CD4-positive, alpha-beta T cell treated with Interleukin-17A for 4 hours (primary cell): ENCODE measurements around the gene ZFPM1.

Experiments
- DNase-seq: peaks from one replicate; pipeline ENCODE4 v3.0.0-alpha.2; 2020; ENCODE audit warnings: mixed read lengths

The ZFPM1 gene

GRCh38 chr16:88435437-88436355, 17.4 kb upstream of the ZFPM1 start:
- no peak for DNase-seq

DNA sequence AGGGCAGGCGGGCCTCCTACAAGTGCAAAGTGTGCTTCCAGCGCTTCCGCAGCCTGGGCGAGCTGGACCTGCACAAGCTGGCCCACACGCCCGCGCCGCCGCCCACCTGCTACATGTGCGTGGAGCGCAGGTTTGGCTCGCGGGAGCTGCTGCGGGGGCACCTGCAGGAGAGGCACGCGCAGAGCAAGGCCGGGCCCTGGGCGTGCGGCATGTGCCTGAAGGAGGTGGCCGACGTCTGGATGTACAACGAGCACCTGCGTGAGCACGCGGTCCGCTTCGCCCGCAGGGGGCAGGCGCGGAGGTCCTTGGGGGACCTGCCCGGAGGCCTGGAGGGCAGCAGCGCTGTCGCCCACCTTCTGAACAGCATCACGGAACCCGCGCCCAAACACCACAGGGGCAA, 16.3 kb upstream of the ZFPM1 start:
- DNase-seq: no peak

DNA sequence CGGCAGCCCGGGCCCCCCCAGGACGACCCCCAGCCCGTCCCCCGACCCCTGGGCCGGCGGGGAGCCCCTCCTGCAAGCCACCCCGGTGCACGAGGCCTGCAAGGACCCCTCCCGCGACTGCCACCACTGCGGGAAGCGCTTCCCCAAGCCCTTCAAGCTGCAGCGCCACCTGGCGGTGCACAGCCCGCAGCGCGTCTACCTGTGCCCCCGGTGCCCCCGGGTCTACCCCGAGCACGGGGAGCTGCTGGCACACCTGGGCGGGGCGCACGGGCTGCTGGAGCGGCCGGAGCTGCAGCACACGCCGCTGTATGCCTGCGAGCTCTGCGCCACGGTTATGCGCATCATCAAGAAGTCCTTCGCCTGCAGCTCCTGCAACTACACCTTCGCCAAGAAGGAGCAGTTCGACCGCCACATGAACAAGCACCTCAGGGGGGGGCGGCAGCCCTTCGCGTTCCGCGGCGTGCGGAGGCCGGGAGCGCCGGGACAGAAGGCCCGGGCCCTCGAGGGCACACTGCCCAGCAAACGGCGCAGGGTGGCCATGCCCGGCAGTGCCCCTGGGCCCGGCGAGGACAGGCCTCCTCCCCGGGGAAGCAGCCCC, 15.6 kb upstream of the ZFPM1 start:
- DNase-seq: peak; percentile 76

DNA sequence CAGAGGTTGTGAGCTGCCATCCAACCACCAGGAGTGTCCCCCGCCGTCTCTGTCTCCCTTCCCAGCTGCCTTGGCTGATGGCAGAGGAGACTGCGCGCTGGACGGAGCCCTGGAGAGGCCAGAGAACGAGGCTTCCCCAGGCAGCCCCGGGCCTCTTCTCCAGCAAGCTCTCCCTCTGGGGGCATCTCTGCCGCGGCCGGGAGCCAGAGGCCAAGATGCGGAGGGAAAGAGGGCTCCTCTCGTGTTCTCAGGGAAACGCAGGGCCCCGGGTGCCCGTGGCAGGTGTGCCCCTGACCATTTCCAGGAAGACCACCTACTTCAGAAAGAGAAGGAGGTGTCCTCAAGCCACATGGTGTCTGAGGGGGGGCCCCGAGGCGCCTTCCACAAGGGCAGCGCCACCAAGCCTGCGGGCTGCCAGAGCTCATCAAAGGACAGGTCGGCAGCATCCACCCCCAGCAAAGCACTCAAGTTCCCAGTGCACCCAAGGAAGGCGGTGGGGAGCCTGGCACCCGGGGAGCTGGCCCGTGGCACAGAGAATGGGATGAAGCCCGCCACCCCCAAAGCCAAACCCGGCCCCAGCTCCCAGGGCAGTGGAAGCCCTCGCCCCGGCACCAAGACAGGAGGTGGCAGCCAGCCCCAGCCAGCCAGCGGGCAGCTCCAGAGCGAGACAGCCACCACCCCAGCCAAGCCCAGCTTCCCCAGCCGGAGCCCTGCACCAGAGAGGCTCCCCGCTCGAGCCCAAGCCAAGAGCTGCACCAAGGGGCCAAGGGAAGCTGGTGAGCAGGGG, 14.8 kb upstream of the ZFPM1 start:
- no peak for DNase-seq

GRCh38 chr16:88439016-88439415, 14.1 kb upstream of the ZFPM1 start:
- DNase-seq: no peak

DNA sequence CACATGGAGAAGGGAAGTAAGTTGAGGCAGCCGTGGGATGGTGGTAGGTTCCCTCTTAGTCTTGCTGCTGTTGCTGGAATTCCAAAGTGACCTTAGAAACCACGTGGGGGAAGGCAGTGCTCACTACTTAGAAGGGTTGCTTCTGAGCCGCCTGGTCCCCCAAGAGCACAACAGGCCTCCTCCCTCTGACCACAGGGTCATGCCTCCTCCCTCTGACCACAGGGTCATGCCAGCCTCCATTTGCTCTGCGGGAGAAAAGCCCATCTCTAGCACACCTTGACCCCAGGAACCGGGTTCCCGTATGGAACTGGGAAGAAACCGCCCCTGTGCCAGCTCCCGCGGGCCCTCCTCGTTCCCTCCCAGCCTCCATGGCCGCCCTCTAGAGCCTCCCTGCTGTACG, 13.4 kb upstream of the ZFPM1 start:
- DNase-seq: no peak

- no peak for DNase-seq
Measured at GRCh38 chr16:88440111-88440510, 13.0 kb upstream of the ZFPM1 start.

DNA sequence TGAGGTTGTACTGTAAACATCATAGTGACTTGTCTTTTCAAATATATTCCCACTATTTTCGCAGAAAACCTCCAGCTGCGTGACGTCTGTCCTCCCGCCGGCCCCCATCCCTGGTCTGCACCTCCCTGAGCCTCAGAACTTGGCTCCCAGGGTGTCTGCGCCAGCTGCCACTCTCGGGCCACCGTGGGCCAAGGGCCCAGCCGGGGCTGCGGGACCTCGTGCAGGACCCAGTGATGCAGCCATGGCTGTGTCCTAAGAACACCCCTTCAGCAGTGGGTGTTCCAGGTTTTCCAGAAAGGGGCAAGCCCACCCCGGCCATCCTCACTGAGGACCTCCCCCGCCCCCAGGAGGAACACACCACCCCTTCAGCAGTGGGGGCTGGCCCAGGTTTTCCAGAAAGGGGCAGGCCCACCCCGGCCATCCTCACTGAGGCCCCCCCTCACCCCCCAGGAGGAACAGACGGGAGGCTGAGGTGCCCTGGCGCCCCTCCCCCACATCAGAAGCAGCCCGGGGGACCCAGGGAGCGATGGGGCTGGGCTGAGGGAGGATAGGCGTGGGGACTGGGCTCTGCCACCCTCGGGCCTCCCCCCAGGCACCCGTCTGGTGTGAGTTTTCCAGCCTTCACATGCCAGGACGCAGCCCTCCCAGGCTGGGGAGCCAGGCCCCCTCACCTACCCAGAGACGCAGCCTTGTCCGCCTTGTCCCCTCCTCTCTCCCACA, 12.2 kb upstream of the ZFPM1 start:
- no peak for DNase-seq

- no peak for DNase-seq
Measured at GRCh38 chr16:88441460-88441859, 11.6 kb upstream of the ZFPM1 start.

DNA sequence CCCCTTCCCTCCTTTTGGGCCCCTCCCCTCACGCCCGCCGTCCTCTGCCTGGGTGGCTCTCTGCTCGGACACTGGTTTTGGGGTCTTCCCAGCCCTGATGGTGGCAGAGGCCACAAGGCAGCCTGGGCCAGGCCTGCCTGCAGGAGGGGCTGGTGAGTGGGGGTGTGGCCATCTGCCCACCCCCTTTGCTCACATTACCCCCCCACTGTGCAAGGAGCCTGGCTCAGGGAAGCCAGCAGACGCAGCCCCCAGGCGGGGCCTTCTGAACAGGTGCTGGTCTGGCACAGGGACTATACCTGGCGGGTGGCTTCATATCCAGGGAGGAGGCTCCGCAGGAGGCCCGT, 10.7 kb upstream of the ZFPM1 start:
- no peak for DNase-seq

- DNase-seq: peak; percentile 89
Measured at GRCh38 chr16:88442727-88443576, 10.1 kb upstream of the ZFPM1 start.

- no peak for DNase-seq
Measured at GRCh38 chr16:88444826-88445582, 8.1 kb upstream of the ZFPM1 start.

GRCh38 chr16:88445583-88445960, 7.5 kb upstream of the ZFPM1 start:
- DNase-seq: no peak

- no peak for DNase-seq
Measured at GRCh38 chr16:88446061-88446460, 7.0 kb upstream of the ZFPM1 start.

DNA sequence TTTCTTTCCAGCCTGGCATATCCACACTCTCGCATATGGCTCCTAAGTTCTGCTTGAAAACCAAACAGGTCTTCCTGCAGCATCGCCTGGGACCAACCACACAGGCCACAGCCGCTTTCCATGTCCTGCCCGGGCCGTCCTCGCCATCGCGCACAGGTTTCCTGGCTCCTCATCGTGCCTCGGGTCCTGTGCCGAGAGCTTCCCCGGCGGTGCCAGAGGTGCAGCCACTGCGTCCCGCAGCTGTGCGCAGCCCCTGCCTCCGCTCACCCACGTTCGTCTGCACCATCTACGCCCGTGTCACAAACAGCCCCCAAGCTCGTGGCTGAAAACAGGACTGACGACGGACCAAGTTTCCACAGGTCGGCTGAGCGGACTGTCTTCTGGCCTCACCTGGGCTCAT, 6.3 kb upstream of the ZFPM1 start:
- DNase-seq: no peak

- no peak for DNase-seq
Measured at GRCh38 chr16:88447881-88448280, 5.2 kb upstream of the ZFPM1 start.

DNA sequence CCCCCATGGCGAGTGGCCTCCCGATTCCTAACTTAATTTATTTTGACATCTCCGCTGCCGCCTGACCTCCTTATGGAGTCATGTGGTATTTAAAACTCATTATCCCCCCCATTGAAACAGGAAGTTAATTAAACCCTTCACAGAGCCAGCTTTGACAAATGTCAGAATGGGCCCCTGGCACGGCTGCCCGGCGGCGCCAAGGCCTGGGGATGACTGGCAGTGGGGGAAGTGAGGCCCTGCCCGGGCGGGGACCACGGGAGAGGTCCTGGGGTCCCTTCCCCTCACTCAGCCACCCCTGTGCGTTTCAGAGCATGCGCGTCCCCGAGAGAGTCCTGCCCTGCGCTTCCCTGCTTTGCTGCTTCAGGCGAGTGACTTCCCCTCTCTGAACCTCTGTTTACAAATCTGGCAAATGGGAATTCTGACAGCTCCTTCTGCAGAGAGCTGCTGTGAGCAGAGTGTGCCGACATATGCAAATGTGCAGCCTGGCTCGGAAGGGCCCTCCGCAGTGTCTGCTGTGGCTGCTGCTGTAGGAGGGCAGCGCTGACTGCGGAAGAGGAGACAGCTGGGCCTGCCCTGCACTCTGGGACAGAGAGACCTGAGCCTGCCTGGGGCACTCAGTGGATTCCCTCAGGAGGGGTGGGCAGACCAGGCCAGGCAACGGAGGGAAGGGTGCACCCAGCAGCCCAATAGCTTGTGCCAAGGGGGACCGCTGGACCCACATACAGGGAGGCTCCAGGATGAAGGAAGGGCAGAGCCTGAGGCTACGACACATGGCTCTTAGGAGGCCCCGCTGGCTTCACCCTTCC, 4.4 kb upstream of the ZFPM1 start:
- DNase-seq: no peak

DNA sequence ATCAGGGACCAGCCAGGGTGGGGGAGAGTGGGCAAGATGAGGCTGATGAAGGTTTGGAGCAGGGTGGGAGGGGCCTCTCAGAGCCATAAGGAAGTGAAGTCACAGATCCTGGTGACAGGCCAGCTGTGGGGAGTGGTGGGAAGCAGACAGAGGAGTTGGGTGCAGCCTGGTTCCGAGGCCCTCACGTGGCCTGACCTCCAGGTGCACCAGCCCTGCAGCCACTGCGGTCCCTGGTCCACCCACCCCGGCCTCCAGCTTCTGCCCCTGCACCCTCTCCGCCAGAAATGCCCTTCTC, 3.9 kb upstream of the ZFPM1 start:
- no peak for DNase-seq

DNA sequence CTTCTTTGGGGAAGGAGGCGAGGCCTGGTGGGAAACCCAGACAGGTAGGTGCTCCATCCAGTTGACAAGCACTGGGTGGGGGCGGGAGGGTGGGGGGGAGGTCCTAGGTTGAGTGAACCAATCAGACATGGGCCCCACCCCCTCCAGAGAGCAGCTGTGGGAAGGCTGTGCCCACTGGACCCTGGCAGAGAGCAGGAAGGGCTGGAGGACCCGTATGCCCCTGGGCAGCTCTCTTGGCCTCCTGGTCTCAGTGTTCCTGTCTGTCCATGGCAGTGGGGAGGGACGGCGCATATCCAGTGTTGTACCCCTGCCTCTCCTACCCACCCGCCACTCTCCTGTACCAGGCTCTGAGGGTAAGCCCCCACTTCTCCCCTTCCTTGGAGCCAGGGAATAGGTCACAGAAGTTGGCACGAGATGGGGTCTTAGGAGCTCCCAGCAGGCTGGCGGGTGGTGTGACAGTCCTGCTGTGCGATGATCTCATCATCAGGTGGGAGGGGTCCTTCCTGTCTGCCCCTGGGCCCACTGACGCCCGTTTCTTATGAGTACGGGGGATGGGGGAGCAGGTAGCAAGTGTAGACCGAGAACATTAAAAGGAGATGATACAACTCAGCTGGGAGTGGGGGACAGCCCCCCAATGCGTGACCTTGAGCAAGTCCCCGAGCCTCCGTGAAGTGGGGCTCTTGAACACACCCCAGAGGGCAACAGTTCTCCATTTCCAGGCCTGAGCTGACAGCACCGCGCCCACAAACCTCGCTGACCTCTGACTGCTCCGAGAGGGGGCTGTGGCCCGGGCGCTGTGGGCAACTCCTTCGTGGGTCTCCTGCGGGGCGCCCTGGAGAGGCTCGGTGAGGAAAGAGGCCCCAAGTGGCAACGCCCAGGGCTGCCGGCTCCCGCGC, 1.2 kb upstream of the ZFPM1 start:
- DNase-seq: peak; percentile 32
